Measurements from ENCODE around the gene TRIM41. TPM values are rescaled to one million over a fixed set of nuclear protein-coding genes. Genes with fewer than 3 reads are reported as not detected.

TRIM41 gene
- total and polyA plus RNA-seq, 2 of the 13 experiments (the other 11 are each of a cell fraction or from before 2014, with no cell fraction given): 10.2 to 16.7 TPM

- TF ChIP-seq RORA (CRISPR knock-in tag; IDR thresholded peaks at IDR 0.05) (no peak), MAFK (conservative IDR thresholded peaks at IDR 0.05 in 1 of 2, IDR thresholded peaks at IDR 0.05 in 1 of 2; ENCODE audit: low read length in 2 of 2) (no peak), MED13 (CRISPR knock-in tag; IDR thresholded peaks at IDR 0.05) (no peak), RCOR2 (CRISPR knock-in tag; IDR thresholded peaks at IDR 0.05) (no peak), MXI1 (IDR thresholded peaks at IDR 0.05; ENCODE audit: borderline replicate concordance, low read depth, low read length) (peak; percentile 26; the same call in 1 of the 3 replicates), ATF6 (CRISPR knock-in tag; conservative IDR thresholded peaks at IDR 0.05) (no peak), ZBTB14 (CRISPR knock-in tag; IDR thresholded peaks at IDR 0.05) (no peak), ZBTB7B (CRISPR knock-in tag; IDR thresholded peaks at IDR 0.05) (no peak), MXD1 (CRISPR knock-in tag; IDR thresholded peaks at IDR 0.05) (0 out of 2 replicates have a peak, but pooled peaks have one; percentile 70), PRDM10 (CRISPR knock-in tag; IDR thresholded peaks at IDR 0.05; ENCODE audit: low read depth) (no peak), AKNA (CRISPR knock-in tag; IDR thresholded peaks at IDR 0.05; ENCODE audit: borderline replicate concordance) (no peak), ZNF180 (CRISPR knock-in tag; IDR thresholded peaks at IDR 0.05; ENCODE audit: borderline replicate concordance, low read depth) (0 out of 2 replicates have a peak, but pooled peaks have one; percentile 72), RNF219 (CRISPR knock-in tag; IDR thresholded peaks at IDR 0.05) (no peak)
These were observed 38.4 kb downstream of the TRIM41 start (continued) for GRCh38 chr5:181261320-181262049.
